Glomerular endothelial cell (primary cell): Measurements from ENCODE around the gene MUSTN1. TPM values are rescaled to one million over a fixed set of nuclear protein-coding genes. Genes with fewer than 3 reads are reported as not detected.

Source experiments
- DNase-seq: peaks from one replicate; pipeline ENCODE4 v3.0.0-alpha.2; 2011; ENCODE audit warnings: low read depth, low spot score; ENCODE audit errors: extremely low read depth
- total RNA-seq: library from RNA; depleted of rRNA; stranded (reverse); fragments of >200 nt; gene quantifications from 2 replicates; pipeline ENCODE4 v1.2.3, GENCODE V29; 2015

Gene MUSTN1
- total RNA-seq, 1 donor from 2014 or later: 2.7 TPM

DNA sequence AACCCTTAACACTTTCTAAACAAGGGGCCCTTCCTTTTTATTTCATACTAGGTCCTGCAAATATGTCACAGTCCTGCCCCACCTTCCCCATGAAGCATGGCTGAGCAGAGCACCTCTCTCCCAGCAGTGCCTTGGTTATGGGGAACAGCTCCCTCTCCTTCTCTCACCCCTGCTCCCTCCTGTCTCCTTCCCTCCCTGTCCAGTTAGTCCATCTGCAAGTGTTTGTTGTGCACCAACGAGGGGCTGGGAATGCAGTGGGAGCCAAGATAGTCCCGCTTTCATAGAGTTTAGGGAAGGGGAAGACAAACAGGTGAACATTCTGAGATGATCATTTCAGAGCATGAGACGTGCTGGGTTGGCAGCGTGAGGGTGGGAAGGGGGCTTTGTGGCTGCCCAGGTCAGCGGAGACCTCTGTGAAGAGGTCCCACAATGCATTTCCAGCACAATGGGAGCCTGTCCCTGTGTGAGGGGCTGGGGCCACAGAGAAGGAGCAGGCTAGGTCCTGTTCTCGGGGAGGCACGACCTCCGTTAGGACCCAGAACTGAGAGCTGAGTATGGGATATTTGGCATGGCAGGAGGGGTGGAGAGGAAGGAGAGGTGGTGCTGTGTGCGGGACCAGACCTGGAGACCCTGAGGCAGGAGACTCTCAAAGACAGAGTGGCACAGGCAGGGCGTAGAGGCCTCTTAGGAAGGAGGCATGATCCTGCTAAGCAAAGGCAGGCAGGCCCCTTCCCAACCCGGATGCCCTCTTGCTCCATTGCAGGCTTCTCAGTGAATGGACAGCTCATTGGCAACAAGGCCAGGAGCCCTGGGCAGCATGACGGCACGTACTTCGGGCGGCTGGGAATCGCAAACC is 45.7 kb downstream of the MUSTN1 start:
- no peak for DNase-seq

DNA sequence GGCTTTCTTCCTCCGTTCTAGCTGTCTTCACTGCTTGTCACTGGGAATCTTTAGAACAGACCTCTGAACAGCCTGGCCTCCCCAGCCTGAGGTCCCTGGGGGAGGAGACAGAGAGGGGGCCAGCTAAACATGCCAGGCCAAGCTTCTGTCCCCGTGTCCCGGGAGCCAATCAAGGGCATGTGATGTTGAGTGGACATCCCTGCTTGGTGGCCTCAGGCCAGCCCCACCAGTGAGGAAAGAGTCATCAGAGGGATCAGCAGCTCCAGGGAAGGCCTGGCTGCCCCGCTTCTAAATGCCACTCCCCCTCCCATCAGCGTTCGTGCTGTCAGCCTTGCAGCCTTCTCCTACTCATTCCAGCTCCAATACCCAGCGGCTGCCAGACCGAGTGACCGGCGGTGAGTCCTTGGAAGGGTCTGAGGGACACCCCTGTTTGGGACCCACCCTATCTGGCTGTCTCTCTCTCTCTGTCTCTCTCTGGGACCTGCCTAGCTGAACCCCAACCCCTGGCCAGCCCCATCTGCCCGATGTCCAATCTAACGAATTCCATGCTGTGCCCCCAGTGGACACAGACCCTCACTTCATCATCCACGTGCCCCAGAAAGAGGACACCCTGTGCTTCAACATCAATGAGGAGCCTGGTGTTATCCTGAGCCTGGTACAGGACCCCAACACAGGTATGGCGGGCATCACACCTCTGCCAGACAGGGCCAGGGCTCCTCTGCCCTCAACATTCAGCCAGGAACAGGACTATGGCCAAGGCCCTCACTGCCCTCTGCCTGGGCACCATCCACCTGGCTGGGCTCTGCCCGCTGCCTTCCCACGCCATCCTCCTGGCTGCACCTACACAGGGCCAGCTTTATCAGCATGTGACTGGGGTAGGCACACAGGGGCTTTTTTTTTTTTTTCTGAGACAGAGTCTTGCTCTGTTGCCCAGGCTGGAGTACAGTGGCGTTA is 46.9 kb downstream of the MUSTN1 start:
- DNase-seq: no peak

DNA sequence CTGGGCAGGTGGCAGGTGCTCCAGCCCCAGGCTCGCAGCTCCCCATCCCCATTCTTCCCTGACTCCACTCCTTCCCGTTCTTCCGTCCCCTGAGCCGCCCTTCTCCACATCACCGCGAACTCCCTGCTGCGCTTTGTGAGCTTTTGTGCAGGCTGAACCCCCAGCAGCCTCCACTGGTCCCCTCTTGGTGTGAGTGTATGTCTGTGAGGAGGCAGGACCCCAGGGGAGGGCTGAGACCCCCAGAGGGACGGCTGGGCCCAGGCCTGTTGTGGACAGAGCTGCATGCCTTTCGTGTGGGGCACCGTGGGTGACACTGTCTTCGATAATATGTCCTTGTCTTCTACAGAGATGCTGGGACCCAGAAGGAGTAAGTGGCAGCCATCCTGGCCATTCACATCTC is 47.6 kb downstream of the MUSTN1 start:
- DNase-seq: no peak

DNA sequence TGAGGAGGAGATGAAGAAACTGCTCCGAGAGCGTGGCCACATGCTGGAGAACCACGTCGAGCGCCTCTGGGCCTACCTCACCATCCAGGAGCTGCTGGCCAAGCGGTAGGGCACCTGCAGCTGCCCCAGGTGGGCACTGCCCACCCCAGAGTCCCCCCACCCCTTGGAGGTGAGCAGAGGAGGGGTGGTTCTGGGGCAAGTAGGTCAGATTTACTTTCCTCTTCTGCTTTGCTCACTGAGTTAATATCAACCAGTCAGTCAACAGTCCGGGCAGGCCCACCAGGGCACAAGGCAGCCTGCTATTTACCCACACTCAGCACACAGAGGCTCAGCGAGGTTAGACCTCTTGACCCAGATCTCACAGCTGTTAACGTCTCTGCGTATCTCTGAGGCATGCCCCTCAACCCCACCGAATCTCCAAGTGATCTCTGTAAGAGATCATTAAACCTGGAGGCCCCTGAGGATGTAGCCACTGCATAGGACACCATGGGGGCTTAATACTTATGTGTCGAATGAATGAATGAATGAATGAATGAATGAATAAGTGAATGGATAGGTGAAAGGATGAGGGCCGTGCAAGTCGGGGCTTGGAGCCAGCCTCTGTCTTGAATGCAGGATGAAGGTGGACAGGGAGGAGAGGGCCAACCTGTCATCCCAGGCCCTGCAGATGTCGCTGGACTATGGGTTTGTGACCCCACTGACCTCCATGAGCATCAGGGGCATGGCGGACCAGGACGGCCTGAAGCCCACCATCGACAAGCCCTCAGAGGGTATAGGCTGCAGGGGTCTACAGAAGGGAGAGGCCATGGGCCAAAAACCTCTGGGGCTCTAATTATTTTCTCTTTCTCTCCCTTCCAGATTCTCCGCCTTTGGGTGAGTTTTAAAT is 48.2 kb downstream of the MUSTN1 start:
- DNase-seq: no peak

DNA sequence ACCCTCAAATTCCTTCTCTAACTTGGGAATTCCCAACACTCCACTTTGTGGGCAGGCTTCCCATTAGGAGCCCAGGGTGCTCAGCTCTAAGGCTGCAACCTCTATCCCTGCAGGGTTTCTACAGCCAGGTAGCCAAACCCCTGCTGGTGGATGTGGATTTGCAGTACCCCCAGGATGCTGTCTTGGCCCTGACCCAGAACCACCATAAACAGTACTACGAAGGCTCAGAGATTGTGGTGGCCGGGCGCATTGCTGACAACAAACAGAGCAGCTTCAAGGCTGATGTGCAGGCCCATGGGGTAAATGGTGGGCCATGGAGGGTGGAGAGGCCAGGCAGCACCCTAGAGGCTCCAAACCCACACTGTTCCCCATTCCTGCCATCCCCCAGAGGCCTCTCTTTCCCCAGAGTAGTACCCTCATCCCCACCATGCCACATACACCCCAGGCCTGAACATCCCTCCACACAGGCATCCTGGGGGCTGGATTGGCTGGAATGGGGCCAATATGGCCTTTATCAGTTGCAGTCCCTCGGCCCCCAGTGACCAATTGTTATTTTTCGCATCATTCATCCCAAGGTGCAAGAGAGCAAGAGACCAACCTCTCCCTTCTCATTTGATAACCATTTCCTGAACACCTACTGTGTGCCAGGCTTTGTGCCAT is 49.8 kb downstream of the MUSTN1 start:
- no peak for DNase-seq

DNA sequence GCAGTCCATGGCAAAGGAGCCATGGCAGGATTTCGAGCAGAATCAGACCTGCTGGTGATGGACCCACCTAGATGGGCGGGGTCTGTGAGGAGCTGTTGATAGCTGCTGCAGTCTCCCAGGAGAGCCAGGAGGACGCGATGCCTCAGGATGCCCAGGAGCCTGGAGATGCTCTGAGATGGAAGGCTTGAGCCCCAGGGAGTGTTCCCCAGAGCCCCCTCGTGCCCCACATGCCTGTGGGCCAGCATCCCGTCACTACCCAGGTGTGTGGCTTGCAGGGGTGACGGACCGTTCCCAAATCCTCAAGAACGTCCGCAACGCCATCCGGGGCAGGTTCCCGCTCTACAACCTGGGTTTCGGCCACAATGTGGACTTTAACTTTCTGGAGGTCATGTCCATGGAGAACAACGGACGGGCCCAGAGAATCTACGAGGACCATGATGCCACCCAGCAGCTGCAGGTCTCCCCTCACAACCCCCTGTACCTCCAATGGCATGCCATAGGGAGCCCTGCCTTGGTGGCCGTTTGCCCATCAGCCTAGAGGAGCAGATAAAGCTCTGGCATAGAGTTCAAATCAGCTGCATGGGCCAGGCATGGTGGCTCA is 50.7 kb downstream of the MUSTN1 start:
- no peak for DNase-seq

DNA sequence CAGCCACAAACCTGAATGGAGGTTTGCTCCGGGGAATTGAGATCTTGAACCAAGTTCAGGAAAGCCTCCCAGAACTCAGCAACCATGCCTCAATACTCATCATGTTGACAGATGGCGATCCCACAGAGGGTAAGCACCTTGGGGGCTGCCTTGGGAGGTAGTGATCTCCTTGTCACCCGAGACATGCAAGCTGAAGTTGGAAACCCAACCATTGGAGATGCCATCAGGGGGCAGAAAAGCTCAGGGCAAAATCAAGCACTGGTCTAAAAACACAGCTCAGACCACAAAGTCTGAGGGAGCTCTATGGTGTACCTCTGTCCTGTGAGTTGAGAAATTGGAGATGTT is 51.6 kb downstream of the MUSTN1 start:
- DNase-seq: no peak

Other genes with a start within 250 kb of the MUSTN1 start
- gene PBRM1, start 149.1 kb downstream of the MUSTN1 start, total RNA-seq: 56.9 and 78.4 TPM in 2 replicates
- gene GNL3, start 149.0 kb downstream of the MUSTN1 start, total RNA-seq: 59.8 and 70.0 TPM in 2 replicates
- 93.5 and 93.6 TPM in 2 replicates for gene GLT8D1, start 129.2 kb downstream of the MUSTN1 start, total RNA-seq
- gene SPCS1, start 128.9 kb downstream of the MUSTN1 start, total RNA-seq: 156 and 169 TPM in 2 replicates
- gene NEK4, start 64.1 kb downstream of the MUSTN1 start, total RNA-seq: 6.3 and 13.7 TPM in 2 replicates
- not detected in 2 replicates for gene ITIH1, start 57.4 kb downstream of the MUSTN1 start, total RNA-seq
- gene ITIH3, start 40.2 kb downstream of the MUSTN1 start, total RNA-seq: not detected in 2 replicates
- 0.29 TPM in 1 of 2 replicates, not detected in the other for gene ITIH4, start 4.3 kb downstream of the MUSTN1 start, total RNA-seq
- gene STIMATE, start 62.5 kb upstream of the MUSTN1 start, total RNA-seq: 14.0 and 28.5 TPM in 2 replicates
- 1.6 and 4.1 TPM in 2 replicates for gene SFMBT1, start 211.1 kb upstream of the MUSTN1 start, total RNA-seq